GM18873 (cell line): ENCODE data around the gene ZNRF3.
"Not testable (repeated sequence)": the region's sequence is repeated elsewhere in the genome, so short reads cannot be mapped to it uniquely, and the experiment has no call there.

Source experiments
- ATAC-seq: cut with Tn5 transposase; IDR thresholded peaks from one replicate; pipeline ENCODE4 v1.9.1; 2021; ENCODE audit warnings: mild to moderate bottlenecking, moderate library complexity, moderate number of reproducible peaks; ENCODE audit not compliant: unreplicated experiment, low FRiP score

The ZNRF3 gene

GRCh38 chr22:29000641-29001040 lies 117.3 kb downstream of the ZNRF3 start:
- ATAC-seq: no peak

- no peak for ATAC-seq
These were observed 119.2 kb downstream of the ZNRF3 start for GRCh38 chr22:29002603-29003002.

GRCh38 chr22:29003552-29003951 lies 120.2 kb downstream of the ZNRF3 start:
- ATAC-seq: no peak

- no peak for ATAC-seq
These were observed 120.7 kb downstream of the ZNRF3 start for GRCh38 chr22:29003975-29004646.

GRCh38 chr22:29004647-29005371 lies 121.4 kb downstream of the ZNRF3 start:
- no peak for ATAC-seq

GRCh38 chr22:29005754-29006153 lies 122.4 kb downstream of the ZNRF3 start:
- not testable (repeated sequence) for ATAC-seq

- ATAC-seq: no peak
These were observed 123.0 kb downstream of the ZNRF3 start for GRCh38 chr22:29006346-29006745.

GRCh38 chr22:29009148-29009547 lies 125.8 kb downstream of the ZNRF3 start:
- no peak for ATAC-seq

GRCh38 chr22:29011240-29012100 lies 128.1 kb downstream of the ZNRF3 start:
- no peak for ATAC-seq

- ATAC-seq: no peak
These were observed 128.7 kb downstream of the ZNRF3 start for GRCh38 chr22:29012101-29012433.

- ATAC-seq: no peak
These were observed 129.6 kb downstream of the ZNRF3 start for GRCh38 chr22:29012952-29013351.

- no peak for ATAC-seq
These were observed 130.9 kb downstream of the ZNRF3 start for GRCh38 chr22:29014293-29014692.

- no peak for ATAC-seq
These were observed 131.4 kb downstream of the ZNRF3 start for GRCh38 chr22:29014773-29015172.

- ATAC-seq: no peak
These were observed 132.9 kb downstream of the ZNRF3 start for GRCh38 chr22:29016067-29016938.

GRCh38 chr22:29018293-29019189 lies 135.2 kb downstream of the ZNRF3 start:
- no peak for ATAC-seq

GRCh38 chr22:29022101-29022817 lies 138.9 kb downstream of the ZNRF3 start:
- no peak for ATAC-seq

GRCh38 chr22:29023172-29023796 lies 139.9 kb downstream of the ZNRF3 start:
- ATAC-seq: no peak

- ATAC-seq: no peak
These were observed 143.2 kb downstream of the ZNRF3 start for GRCh38 chr22:29026579-29026978.
